HG03442 (cell line): Measurements from ENCODE around the gene ZNF619.
"Not testable (repeated sequence)": the region's sequence is repeated elsewhere in the genome, so short reads cannot be mapped to it uniquely, and the experiment has no call there.

Experiments
- ATAC-seq: cut with Tn5 transposase; IDR thresholded peaks from one replicate; pipeline ENCODE4 v1.9.1; 2021; ENCODE audit warnings: mild to moderate bottlenecking, moderate library complexity; ENCODE audit not compliant: unreplicated experiment

The ZNF619 gene

DNA sequence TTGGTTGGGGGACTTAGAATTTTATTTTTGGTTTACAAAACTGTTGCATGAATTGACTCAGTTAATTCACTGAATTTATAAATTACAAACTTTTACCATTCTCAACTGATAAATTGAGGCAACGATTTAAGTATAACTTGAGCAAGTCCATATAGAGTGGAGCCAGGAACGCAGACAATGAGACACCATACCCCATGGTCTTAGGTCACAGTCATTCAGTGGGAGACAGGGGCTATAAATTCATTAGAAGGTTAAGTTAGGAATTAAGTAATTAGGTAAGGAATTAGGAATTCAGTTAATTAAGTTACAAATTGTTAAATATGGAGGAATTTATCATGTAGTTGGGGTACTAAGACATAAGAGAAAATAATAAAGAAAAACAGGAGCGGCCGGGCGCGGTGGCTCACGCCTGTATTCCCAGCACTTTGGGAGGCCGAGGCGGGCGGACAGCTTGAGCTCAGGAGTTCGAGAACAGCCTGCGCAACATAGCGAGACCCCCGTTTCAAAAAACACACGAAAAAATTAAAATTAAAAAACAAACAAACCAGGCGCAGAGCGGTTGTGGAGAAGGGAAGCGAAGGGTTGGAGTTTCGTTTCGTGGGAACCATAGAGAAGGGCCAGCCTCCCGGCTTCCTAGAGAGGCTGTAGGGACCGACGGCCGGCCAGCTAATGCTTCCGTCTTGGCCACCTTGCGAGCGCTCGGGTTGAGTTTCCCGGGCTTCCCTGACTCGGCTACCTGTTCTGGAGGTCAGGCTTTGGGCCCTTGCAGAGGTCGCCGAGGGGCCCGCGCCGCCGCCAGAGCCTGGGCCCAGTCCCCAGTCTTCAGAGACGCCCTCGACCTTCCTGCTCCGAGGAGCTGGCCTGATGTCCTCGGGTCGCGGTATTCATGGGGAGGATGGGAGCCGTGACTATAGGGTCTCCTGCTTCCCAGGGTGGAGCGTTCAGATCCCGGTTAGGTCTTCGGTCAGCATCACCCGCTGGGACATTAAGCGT, at the start of gene ZNF619:
Gene ZNF619, plus strand, starts transcription at position 645 of the 993 bp plus-strand sequence. CDS start 858 bp downstream, outside the sequence.
- peak; percentile 86 for ATAC-seq

- ATAC-seq = no peak
Observed at GRCh38 chr3:40432793-40433192, 44.1 kb upstream of the ZNF619 start.

GRCh38 chr3:40437889-40438288, 39.0 kb upstream of the ZNF619 start:
- no peak for ATAC-seq

GRCh38 chr3:40445062-40445461, 31.9 kb upstream of the ZNF619 start:
- ATAC-seq = no peak

- ATAC-seq = no peak
Observed at GRCh38 chr3:40445880-40446279, 31.0 kb upstream of the ZNF619 start.

DNA sequence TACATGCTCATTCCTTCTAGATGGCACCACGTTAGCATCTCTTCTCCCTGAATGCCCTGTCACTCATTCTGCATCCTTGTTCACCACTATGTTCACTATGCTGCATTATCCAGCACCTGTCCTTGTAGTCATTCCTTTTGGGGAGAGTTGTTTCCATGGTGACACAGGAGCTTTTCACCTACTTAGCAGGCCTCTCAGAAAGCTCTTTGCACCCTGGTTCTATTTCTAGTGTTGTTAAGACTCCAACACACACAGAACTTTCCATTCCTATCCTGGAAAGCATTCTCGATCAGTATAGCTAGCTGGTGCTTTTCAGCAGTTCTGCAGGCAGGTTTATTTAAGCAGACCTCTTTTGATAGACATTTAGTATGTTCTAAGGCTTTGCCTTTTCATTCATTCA, 26.5 kb upstream of the ZNF619 start:
- no peak for ATAC-seq

DNA sequence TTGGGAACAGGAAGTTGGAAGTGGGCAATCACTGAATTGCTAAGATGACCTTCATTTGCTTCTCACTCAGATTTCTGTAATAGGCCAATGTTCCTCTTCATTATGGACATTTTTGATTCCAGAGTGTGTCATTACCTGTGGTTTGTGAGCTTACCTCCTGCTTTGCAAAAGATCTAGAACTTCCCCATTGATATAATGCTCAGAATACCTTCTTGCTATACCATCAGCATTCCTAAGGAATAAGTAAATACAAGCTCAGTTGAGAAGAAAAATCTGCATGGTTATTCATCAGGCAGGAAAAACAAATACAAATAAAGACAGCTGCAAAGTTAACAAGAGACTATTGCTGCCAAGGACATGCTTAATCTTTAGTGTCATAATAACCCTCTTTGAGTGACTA, 25.4 kb upstream of the ZNF619 start:
- ATAC-seq = no peak

DNA sequence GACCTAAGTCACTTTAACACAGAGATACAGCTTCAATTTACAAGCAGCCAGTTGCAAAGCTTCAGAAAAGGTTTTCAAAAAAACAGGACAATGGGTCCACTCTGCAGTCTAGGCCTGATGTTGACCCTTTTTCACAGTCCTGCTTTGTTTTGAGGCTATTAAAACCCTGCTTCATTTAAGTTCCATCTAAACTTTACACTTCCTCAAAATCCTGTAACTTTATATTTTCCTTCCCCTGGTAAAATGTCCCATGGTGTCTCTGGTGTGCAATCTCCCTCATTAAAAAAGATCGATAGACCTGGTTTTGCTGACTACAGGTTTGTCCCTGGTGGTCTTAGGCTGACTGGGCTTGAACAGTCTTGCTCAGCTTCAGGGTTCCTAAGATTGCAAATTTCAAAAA, 24.9 kb upstream of the ZNF619 start:
- no peak for ATAC-seq

DNA sequence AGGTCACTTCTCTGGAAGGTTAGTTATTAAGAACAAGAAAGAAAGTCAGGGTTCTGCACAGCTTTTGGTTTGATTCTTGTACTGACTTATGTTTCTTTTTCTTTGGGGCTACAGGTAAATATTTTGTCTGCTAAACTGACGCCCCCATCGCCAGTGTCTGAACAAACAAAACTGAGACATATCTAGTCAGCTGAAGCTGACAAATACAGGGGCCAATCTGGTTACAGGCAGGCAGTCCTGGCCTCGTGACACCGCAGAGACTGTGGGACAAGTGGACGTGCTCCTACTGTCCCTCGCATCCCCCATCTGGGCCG, 24.4 kb upstream of the ZNF619 start:
- ATAC-seq = no peak

DNA sequence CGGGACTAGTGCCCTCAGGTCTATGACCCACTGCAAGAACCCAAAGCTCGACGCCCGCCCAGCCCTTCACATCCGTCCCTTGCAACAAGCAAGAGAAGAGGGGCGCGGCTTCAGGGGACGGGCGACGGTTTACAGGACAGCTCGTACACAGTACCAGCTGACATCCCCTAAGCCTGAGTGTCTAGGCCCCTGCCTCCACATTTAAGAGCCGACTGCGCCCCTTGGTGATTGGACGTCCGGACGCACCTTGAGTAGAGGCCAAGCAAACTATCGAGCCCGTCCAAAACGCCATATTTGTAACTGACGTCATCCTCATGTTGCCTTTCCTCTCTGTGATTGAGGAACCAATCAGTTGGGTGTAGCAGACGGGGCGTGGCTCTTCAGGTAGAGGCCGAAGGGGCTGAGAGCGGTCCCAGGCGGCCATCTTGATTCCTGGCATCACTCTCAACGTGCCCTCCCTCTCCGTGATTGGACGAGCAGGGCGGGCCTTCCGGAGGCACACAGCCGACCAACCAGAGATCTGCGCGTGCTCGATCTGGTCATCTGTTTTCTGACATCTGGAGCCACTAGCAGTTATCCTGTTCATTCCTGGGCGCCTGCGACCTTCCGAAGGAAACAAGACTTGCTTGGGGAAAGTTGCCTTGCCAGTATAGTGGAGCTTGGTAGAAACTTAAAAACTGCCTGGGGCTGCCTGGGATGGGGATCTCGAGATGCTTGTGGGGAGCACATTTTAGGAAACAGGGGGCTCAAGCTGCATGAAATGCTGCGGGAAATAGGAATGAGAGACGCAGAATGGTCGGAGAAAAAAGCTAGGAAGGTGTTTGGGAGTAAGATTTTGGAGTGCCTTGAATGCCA, 23.8 kb upstream of the ZNF619 start:
- peak; percentile 95 for ATAC-seq

DNA sequence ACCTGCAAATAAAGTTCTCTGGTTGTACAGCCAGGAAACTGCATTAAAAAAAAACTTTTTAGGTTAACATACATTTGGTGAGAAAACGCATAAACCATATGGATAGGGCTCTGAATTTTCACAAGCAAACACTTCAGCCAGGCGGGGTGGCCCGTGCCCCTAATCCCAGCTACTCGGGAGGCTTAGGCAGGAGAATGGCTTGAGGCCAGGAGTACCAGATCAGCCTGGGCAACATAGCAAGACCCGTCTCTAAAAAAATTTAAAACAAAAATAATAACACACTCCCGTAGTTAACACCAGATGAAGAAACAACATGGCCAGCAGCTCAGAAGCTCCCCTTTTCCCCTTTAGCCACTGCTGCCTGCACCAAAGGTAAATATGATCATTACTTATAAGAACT, 23.0 kb upstream of the ZNF619 start:
- ATAC-seq = no peak

DNA sequence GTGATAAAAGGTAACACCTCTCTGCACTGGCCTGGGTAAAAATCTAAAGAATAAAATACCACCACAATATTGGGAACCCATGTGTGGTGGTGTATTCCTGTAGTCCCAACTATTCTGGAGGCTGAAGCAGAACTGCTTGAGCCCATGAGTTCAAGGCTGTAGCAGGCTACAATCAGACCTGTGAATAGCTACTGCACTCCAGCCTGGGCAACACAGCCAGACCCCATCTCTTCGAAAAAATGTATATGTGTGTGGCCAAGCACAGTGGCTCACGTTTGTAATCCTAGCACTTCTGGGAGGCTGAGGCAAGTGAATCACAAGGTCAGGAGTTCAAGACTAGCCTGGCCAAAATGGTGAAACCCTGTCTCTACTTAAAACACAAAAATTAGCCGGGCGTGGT, 21.6 kb upstream of the ZNF619 start:
- ATAC-seq = no peak

DNA sequence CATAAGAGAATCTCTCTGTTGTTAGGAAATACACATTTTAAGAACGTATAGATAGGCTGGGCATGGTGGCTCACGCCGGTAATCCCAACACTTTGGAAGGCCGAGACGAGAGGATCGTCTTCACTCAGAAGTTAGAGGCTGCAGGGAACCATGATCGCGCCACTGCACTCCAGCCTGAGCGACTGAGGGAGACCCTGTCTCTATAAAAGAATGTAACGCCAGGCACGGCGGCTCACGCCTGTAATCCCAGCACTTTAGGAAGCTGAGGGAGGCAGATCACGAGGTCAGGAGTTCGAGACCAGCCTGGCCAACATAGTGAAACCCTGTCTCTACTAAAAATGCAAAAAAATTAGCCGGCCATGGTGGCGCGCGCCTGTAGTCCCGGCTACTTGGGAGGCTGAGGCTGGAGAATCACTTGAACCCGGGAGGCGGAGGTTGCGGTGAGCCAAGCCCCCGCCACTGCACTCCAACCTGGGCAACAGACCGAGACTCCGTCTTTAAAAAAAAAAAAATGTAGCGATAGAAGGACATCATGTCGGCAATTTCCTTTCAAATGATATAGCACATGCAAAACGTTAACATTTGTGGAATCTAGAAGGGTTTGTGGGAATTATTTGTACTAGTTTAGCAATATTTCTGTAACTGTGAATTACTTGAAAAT, 20.5 kb upstream of the ZNF619 start:
- no peak for ATAC-seq

GRCh38 chr3:40456940-40457823, 19.7 kb upstream of the ZNF619 start, which contains the start of gene RPL14:
Gene RPL14, plus strand, starts transcription at chr3:40457339. Its CDS starts 133 bp downstream, at chr3:40457472.
- peak; percentile 59 for ATAC-seq

DNA sequence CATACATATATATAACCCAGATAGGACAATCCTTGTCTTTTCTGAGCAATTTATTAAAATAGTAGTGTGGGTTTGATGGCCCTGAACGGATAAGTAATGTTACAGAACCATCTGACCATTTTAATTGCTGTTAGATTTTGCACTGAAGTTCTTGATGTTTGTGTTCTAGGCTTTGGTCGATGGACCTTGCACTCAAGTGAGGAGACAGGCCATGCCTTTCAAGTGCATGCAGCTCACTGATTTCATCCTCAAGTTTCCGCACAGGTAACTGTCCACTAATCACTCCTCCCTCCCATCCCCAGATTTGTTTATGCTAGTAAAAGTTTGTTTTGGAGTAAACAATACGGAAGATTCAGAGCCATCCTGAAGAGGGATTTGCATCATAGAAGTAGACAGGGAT, 18.4 kb upstream of the ZNF619 start:
- ATAC-seq = no peak

GRCh38 chr3:40460481-40460880, 16.4 kb upstream of the ZNF619 start:
- not testable (repeated sequence) for ATAC-seq

DNA sequence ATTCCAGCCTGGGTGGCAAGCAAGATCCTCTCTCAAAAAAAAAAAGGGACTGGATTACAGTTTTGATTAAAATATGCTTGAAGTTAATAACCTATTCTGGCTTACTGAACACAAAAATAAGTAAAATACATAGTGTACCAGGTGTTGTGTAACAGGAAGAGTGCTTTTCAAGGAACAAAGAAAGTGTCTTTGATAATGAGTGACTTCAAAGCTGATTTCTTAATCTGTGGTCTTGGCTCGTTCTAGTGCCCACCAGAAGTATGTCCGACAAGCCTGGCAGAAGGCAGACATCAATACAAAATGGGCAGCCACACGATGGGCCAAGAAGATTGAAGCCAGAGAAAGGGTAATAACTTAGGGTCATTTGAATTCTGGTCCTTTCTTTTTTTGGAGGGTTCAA, 15.8 kb upstream of the ZNF619 start:
- ATAC-seq = no peak

DNA sequence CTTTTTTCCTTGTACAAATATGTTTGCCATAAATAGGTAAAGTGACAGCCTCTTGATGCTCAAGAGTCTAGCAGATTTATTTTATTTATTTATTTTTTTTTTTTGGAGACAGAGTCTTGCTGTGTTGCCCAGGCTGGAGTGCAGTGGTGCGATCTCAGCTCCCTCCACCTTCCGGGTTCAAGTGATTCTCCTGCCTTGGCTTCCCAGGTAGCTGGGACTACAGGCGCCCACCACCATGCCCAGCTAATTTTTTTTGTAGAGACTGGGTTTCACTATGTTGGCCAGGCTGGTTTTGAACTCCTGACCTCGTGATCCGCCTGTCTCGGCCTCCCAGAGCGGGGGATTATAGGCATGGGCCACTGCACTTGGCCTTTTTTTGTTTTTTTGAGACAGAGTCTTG, 14.1 kb upstream of the ZNF619 start:
- ATAC-seq = not testable (repeated sequence)

DNA sequence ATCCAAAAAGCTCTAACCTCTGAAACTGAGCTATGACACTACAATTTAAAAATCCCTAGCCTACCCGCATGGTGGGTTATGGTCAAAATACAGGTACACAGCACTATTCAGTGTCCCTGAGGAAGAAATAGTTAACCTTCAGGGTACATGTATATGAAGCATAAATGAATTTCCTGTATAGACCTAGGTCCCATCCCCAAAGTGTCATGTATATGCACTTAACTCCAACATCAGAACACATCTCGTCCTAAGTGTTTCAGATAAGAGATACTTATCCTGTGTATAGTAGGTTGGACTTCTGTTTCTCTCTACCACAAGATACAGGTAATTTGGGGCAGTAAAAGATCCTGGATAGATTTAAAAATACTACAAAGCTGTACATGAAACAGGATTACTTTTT, 13.3 kb upstream of the ZNF619 start:
- no peak for ATAC-seq
